Endothelial cell (in vitro differentiated cells): ENCODE results near the gene BID. TPM values are rescaled to one million over a fixed set of nuclear protein-coding genes. Genes with fewer than 3 reads are reported as not detected.

ENCODE experiments used
- DNase-seq: peaks from one replicate; pipeline ENCODE4 v3.0.0; 2021; ENCODE audit warnings: low spot score
- H3K27ac Mint-ChIP-seq: one replicate; pipeline ENCODE4 v1.8.0; 2021; ENCODE audit warnings: mixed read lengths, inconsistent platforms; ENCODE audit not compliant: unreplicated experiment
- H3K27me3 Mint-ChIP-seq: one replicate; pipeline ENCODE4 v1.8.0; 2021; ENCODE audit warnings: mild to moderate bottlenecking, moderate library complexity, mixed read lengths, inconsistent platforms; ENCODE audit not compliant: unreplicated experiment
- H3K36me3 Mint-ChIP-seq: one replicate; pipeline ENCODE4 v1.8.0; 2021; ENCODE audit warnings: mild to moderate bottlenecking, low read depth, mixed read lengths, inconsistent platforms; ENCODE audit not compliant: unreplicated experiment
- H3K4me1 Mint-ChIP-seq: one replicate; pipeline ENCODE4 v1.8.0; 2021; ENCODE audit warnings: mild to moderate bottlenecking, mixed read lengths, inconsistent platforms; ENCODE audit not compliant: unreplicated experiment
- H3K4me3 Mint-ChIP-seq: one replicate; pipeline ENCODE4 v1.8.0; 2021; ENCODE audit warnings: mild to moderate bottlenecking, mixed read lengths, inconsistent platforms; ENCODE audit not compliant: unreplicated experiment
- H3K9me3 Mint-ChIP-seq: one replicate; pipeline ENCODE4 v1.8.0; 2021; ENCODE audit warnings: mixed read lengths, inconsistent platforms; ENCODE audit not compliant: unreplicated experiment
- CTCF ChIP-seq: fragments of 200-600 bp; sonication (generic); IDR thresholded peaks from one replicate; pipeline ENCODE4 v1.5.0; 2021; ENCODE audit warnings: antibody characterized with exemption; ENCODE audit not compliant: unreplicated experiment
- total RNA-seq: library from RNA; stranded (reverse); fragmentation: NEBNext Ultra II Directional; extraction: Animal tissue kit (Norgen Biotek cat#: 25700); gene quantifications from one replicate; pipeline ENCODE4 v1.2.1, GENCODE V29; 2021; ENCODE audit not compliant: unreplicated experiment

The BID gene
- total RNA-seq, 1 donor from 2014 or later, result 32.5 TPM

- Mint-ChIP-seq H3K4me3 (no peak overlapping the region), H3K27me3 (peaks cover 4% of the 10 kb centered on the region), H3K27ac (no peak overlapping the region), H3K4me1 (no peaks in the 10 kb centered on the region), H3K36me3 (peaks cover 13% of the 10 kb centered on the region), H3K9me3 (no peaks in the 10 kb centered on the region)
- no peak for TF ChIP-seq CTCF
- no peak for DNase-seq
Observed at GRCh38 chr22:17815703-17816254, 41.5 kb upstream of the BID start.

- H3K36me3 Mint-ChIP-seq, result peaks cover 13% of the 10 kb centered on the region
- no peak overlapping the region for H3K27ac Mint-ChIP-seq
- no peaks in the 10 kb centered on the region for H3K4me1 Mint-ChIP-seq
- H3K27me3 Mint-ChIP-seq, result peaks cover 4% of the 10 kb centered on the region
- H3K4me3 Mint-ChIP-seq, result no peak overlapping the region
- TF ChIP-seq CTCF, result no peak
- DNase-seq, result no peak
- no peaks in the 10 kb centered on the region for H3K9me3 Mint-ChIP-seq
Observed at GRCh38 chr22:17814830-17815229, 40.6 kb upstream of the BID start.

- no peak for TF ChIP-seq CTCF
- H3K36me3 Mint-ChIP-seq, result peaks cover 10% of the 10 kb centered on the region
- H3K27me3 Mint-ChIP-seq, result peaks cover 1% of the 10 kb centered on the region
- no peak overlapping the region for H3K4me3 Mint-ChIP-seq
- no peaks in the 10 kb centered on the region for H3K4me1 Mint-ChIP-seq
- H3K27ac Mint-ChIP-seq, result no peak overlapping the region
- DNase-seq, result no peak
- H3K9me3 Mint-ChIP-seq, result no peaks in the 10 kb centered on the region
Observed at GRCh38 chr22:17814084-17814483, 39.8 kb upstream of the BID start.

- Mint-ChIP-seq H3K36me3 (peaks cover 23% of the 10 kb centered on the region), H3K9me3 (no peaks in the 10 kb centered on the region), H3K27me3 (peaks cover 4% of the 10 kb centered on the region), H3K4me3 (no peak overlapping the region), H3K27ac (no peak overlapping the region), H3K4me1 (no peaks in the 10 kb centered on the region)
- DNase-seq, result no peak
- no peak for TF ChIP-seq CTCF
Observed at GRCh38 chr22:17811119-17811518, 36.9 kb upstream of the BID start.

- DNase-seq, result no peak
- no peak overlapping the region for H3K4me3 Mint-ChIP-seq
- no peaks in the 10 kb centered on the region for H3K4me1 Mint-ChIP-seq
- no peak for TF ChIP-seq CTCF
- no peak overlapping the region for H3K27ac Mint-ChIP-seq
- peaks cover 22% of the 10 kb centered on the region for H3K36me3 Mint-ChIP-seq
- peaks cover 4% of the 10 kb centered on the region for H3K27me3 Mint-ChIP-seq
- no peaks in the 10 kb centered on the region for H3K9me3 Mint-ChIP-seq
Observed at GRCh38 chr22:17810570-17811116, 36.4 kb upstream of the BID start.
